Glomerular endothelial cell (primary cell): ENCODE data around the gene FZR1. TPM values are rescaled to one million over a fixed set of nuclear protein-coding genes. Genes with fewer than 3 reads are reported as not detected.

Experiments used
- DNase-seq: peaks from one replicate; pipeline ENCODE4 v3.0.0-alpha.2; 2011; ENCODE audit warnings: low read depth, low spot score; ENCODE audit errors: extremely low read depth
- total RNA-seq: library from RNA; depleted of rRNA; stranded (reverse); fragments of >200 nt; gene quantifications from 2 replicates; pipeline ENCODE4 v1.2.3, GENCODE V29; 2015

FZR1 gene
- total RNA-seq, 1 donor from 2014 or later = 43.9 TPM

DNA sequence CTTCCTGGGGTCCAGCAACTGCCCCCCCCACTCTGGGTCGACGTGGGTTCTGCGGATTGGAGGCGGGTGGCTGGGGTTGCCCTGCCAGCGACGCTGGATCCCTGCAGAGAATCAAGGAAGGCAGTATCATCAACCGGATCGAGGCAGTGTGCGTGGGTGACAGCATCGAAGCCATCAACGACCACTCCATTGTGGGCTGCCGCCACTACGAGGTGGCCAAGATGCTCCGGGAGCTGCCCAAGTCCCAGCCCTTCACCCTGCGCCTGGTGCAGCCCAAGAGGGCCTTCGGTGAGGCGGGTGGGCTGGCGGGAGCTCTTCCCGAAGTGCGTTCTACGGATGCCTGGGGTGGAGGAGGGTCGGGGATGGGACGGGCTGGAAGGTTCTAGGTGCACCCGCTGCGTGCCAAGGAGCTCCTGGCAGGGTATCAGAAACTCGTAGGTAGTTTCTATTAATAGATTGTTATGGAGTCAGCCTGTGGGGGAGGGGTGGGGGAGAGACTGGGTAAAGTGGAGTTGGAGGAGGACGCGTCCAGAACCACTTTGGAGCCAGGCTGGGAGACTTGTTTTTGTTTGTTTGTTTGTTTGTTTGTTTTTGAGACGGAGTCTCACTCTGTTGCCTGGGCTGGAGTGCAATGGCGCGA lies 80.7 kb downstream of the FZR1 start:
- no peak for DNase-seq

Other genes with a start within 250 kb of the FZR1 start
- 36.3 and 48.8 TPM in 2 replicates for gene NFIC, start 139.7 kb upstream of the FZR1 start, total RNA-seq
- gene SMIM24, start 25.8 kb upstream of the FZR1 start, total RNA-seq = not detected in 2 replicates
- not detected in 2 replicates for gene SMIM44, start 22.9 kb upstream of the FZR1 start, total RNA-seq
- 22.9 and 28.7 TPM in 2 replicates for gene DOHH, start 5.6 kb upstream of the FZR1 start, total RNA-seq
- gene TEKTIP1, start 32.9 kb downstream of the FZR1 start, total RNA-seq = not detected in 2 replicates
- 107 and 138 TPM in 2 replicates for gene MFSD12, start 51.3 kb downstream of the FZR1 start, total RNA-seq
- gene HMG20B, start 66.6 kb downstream of the FZR1 start, total RNA-seq = 121 and 129 TPM in 2 replicates
- 3.2 and 6.1 TPM in 2 replicates for gene GIPC3, start 79.2 kb downstream of the FZR1 start, total RNA-seq
- 1.9 and 2.7 TPM in 2 replicates for gene TBXA2R, start 100.6 kb downstream of the FZR1 start, total RNA-seq
- 36.6 and 38.4 TPM in 2 replicates for gene CACTIN, start 120.5 kb downstream of the FZR1 start, total RNA-seq
- gene PIP5K1C, start 194.2 kb downstream of the FZR1 start, total RNA-seq = 69.8 and 110 TPM in 2 replicates
- gene TJP3, start 202.1 kb downstream of the FZR1 start, total RNA-seq = not detected in 2 replicates